Measurements from ENCODE around the gene RAB6B. TPM values are rescaled to one million over a fixed set of nuclear protein-coding genes. Genes with fewer than 3 reads are reported as not detected.

Gene RAB6B
- total and polyA plus RNA-seq, 4 donors = 1.8 to 5.1 (median 3.2) TPM

GRCh38 chr3:133874761-133875438 is 20.8 kb downstream of the RAB6B start:
- H3K4me1 ChIP-seq (ENCODE audit: control insufficient read depth in 5 of 5, insufficient read depth in 5 of 5, low read length in 5 of 5) = no peaks in the 10 kb centered on the region
- ATAC-seq (ENCODE audit: insufficient read depth, low FRiP score) = no peak
- no peaks in the 10 kb centered on the region for H3K27me3 ChIP-seq (ENCODE audit: control insufficient read depth in 3 of 3, insufficient read depth in 3 of 3, low read length in 2 of 3)
- TF ChIP-seq CTCF (IDR thresholded peaks at IDR 0.05; ENCODE audit: control extremely low read depth, extremely low read depth) = no peak
- DNase-seq = no peak
- no peaks in the 10 kb centered on the region for H3K36me3 ChIP-seq (ENCODE audit: control insufficient read depth in 4 of 4, insufficient read depth in 4 of 4, low read length in 4 of 4)
- peaks cover 0 to 4% (median 0%) of the 10 kb centered on the region in 4 donors for H3K9me3 ChIP-seq (ENCODE audit: control insufficient read depth in 4 of 4, insufficient read depth in 3 of 4, low read length in 3 of 4)
- WGBS, 2 donors = 60 to 68% methylated on average over 8 of the region's 8 CpGs
- no peak overlapping the region for H3K9ac ChIP-seq (ENCODE audit: insufficient read depth in 1 of 2, low read length in 2 of 2)
- H3K4me3 ChIP-seq = no peak overlapping the region
- H3K27ac ChIP-seq (ENCODE audit: low read depth in 1 of 2, low read length in 1 of 2) = no peak overlapping the region

- 85 to 91% methylated on average over 1 of the region's 1 CpG for WGBS, 2 donors
- no peak overlapping the region for H3K27ac ChIP-seq (ENCODE audit: low read depth in 1 of 2, low read length in 1 of 2)
- no peak overlapping the region for H3K4me3 ChIP-seq
- ATAC-seq (ENCODE audit: insufficient read depth, low FRiP score) = no peak
- DNase-seq = no peak
- no peak for TF ChIP-seq CTCF (IDR thresholded peaks at IDR 0.05; ENCODE audit: control extremely low read depth, extremely low read depth)
- H3K27me3 ChIP-seq (ENCODE audit: control insufficient read depth in 3 of 3, insufficient read depth in 3 of 3, low read length in 2 of 3) = no peaks in the 10 kb centered on the region
- H3K9ac ChIP-seq (ENCODE audit: insufficient read depth in 1 of 2, low read length in 2 of 2) = no peak overlapping the region
- H3K36me3 ChIP-seq (ENCODE audit: control insufficient read depth in 4 of 4, insufficient read depth in 4 of 4, low read length in 4 of 4) = no peaks in the 10 kb centered on the region
- H3K4me1 ChIP-seq (ENCODE audit: control insufficient read depth in 5 of 5, insufficient read depth in 5 of 5, low read length in 5 of 5) = no peaks in the 10 kb centered on the region
- H3K9me3 ChIP-seq (ENCODE audit: control insufficient read depth in 4 of 4, insufficient read depth in 3 of 4, low read length in 3 of 4) = peaks cover 0 to 3% (median 0%) of the 10 kb centered on the region in 4 donors
Observed at GRCh38 chr3:133874344-133874743, 21.3 kb downstream of the RAB6B start.

DNA sequence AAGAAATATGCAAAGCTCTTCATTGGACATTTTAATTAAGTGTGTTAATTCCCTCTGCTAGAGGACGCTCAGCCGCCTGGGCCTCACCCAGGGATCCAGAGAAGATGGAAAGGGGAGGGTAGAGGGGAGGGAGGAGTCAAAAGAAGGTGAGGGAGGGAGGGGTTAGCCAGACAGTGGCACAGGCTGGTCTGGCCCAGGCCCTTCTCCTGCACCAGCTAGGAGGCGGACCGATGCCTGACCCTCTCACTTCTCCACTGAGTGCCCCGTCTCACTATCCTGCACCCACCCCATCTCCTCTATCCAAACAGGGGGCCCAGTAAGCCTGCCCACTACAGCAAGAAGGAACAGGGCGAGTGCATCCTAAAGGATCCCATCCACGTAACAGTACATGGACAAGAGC is 22.9 kb downstream of the RAB6B start:
- no peak overlapping the region for H3K9ac ChIP-seq (ENCODE audit: insufficient read depth in 1 of 2, low read length in 2 of 2)
- H3K36me3 ChIP-seq (ENCODE audit: control insufficient read depth in 4 of 4, insufficient read depth in 4 of 4, low read length in 4 of 4) = no peaks in the 10 kb centered on the region
- no peak for DNase-seq
- no peaks in the 10 kb centered on the region for H3K27me3 ChIP-seq (ENCODE audit: control insufficient read depth in 3 of 3, insufficient read depth in 3 of 3, low read length in 2 of 3)
- H3K27ac ChIP-seq (ENCODE audit: low read depth in 1 of 2, low read length in 1 of 2) = no peak overlapping the region
- WGBS, 2 donors = 97% methylated on average over 7 of the region's 7 CpGs
- no peak for TF ChIP-seq CTCF (IDR thresholded peaks at IDR 0.05; ENCODE audit: control extremely low read depth, extremely low read depth)
- H3K9me3 ChIP-seq (ENCODE audit: control insufficient read depth in 4 of 4, insufficient read depth in 3 of 4, low read length in 3 of 4) = peaks cover 0 to 2% (median 0%) of the 10 kb centered on the region in 4 donors
- H3K4me3 ChIP-seq = no peak overlapping the region
- H3K4me1 ChIP-seq (ENCODE audit: control insufficient read depth in 5 of 5, insufficient read depth in 5 of 5, low read length in 5 of 5) = no peaks in the 10 kb centered on the region
- no peak for ATAC-seq (ENCODE audit: insufficient read depth, low FRiP score)

- no peak for ATAC-seq (ENCODE audit: insufficient read depth, low FRiP score)
- no peak overlapping the region for H3K4me3 ChIP-seq
- H3K9me3 ChIP-seq (ENCODE audit: control insufficient read depth in 4 of 4, insufficient read depth in 3 of 4, low read length in 3 of 4) = peaks cover 0 to 2% (median 0%) of the 10 kb centered on the region in 4 donors
- no peak for TF ChIP-seq CTCF (IDR thresholded peaks at IDR 0.05; ENCODE audit: control extremely low read depth, extremely low read depth)
- no peaks in the 10 kb centered on the region for H3K4me1 ChIP-seq (ENCODE audit: control insufficient read depth in 5 of 5, insufficient read depth in 5 of 5, low read length in 5 of 5)
- no peak overlapping the region for H3K27ac ChIP-seq (ENCODE audit: low read depth in 1 of 2, low read length in 1 of 2)
- 88 to 97% methylated on average over 4 of the region's 4 CpGs for WGBS, 2 donors
- H3K27me3 ChIP-seq (ENCODE audit: control insufficient read depth in 3 of 3, insufficient read depth in 3 of 3, low read length in 2 of 3) = no peaks in the 10 kb centered on the region
- H3K9ac ChIP-seq (ENCODE audit: insufficient read depth in 1 of 2, low read length in 2 of 2) = no peak overlapping the region
- no peak for DNase-seq
- H3K36me3 ChIP-seq (ENCODE audit: control insufficient read depth in 4 of 4, insufficient read depth in 4 of 4, low read length in 4 of 4) = no peaks in the 10 kb centered on the region
Observed at GRCh38 chr3:133872161-133872560, 23.5 kb downstream of the RAB6B start.
